ENCODE data around the gene SGTA. TPM values are rescaled to one million over a fixed set of nuclear protein-coding genes. Genes with fewer than 3 reads are reported as not detected.

SGTA gene
- polyA plus RNA-seq, 3 donors: 21.6 to 35.4 (median 22.0) TPM

- no peak overlapping the region for H3K4me2 ChIP-seq (replicated peaks; ENCODE audit: extremely low read depth, low read length, poor library complexity, severe bottlenecking)
- no peaks in the 10 kb centered on the region for H3K9me3 ChIP-seq (replicated peaks in 1 of 2; ENCODE audit: control insufficient read depth in 1 of 2, insufficient read depth in 1 of 2, low read length in 2 of 2)
- H3K4me3 Mint-ChIP-seq: no peak overlapping the region
- intact Hi-C loops (cut with micrococcal nuclease): loop anchor here in 1 of 2 donors (5.0 kb wide), 1 partner anchor 56 kb away; no protein-coding TSS in a partner anchor
- H3K4me1 Mint-ChIP-seq: peaks cover 9% of the 10 kb centered on the region
- peaks cover 2 to 19% of the 10 kb centered on the region in 2 donors for H3K36me3 Mint-ChIP-seq
- no peaks in the 10 kb centered on the region for H3K36me3 ChIP-seq (replicated peaks in 1 of 2; ENCODE audit: control insufficient read depth in 1 of 2, insufficient read depth in 2 of 2, low read length in 2 of 2)
- H3K4me3 ChIP-seq (replicated peaks in 1 of 3; ENCODE audit: low read depth in 2 of 3, low read length in 3 of 3): no peak overlapping the region
- H3K4me1 ChIP-seq (ENCODE audit: control insufficient read depth in 1 of 2, insufficient read depth in 2 of 2, low read length in 2 of 2): peaks cover 5 to 6% of the 10 kb centered on the region in 2 donors
- H3K27ac ChIP-seq (ENCODE audit: low read depth in 1 of 2, low read length in 2 of 2): no peak overlapping the region
- H3K27me3 Mint-ChIP-seq (ENCODE audit: low read depth in 3 of 3): peaks cover 0 to 2% (median 2%) of the 10 kb centered on the region in 3 donors
- 88% methylated on average over 9 of the region's 16 CpGs for WGBS (ENCODE audit: insufficient coverage)
- no peaks in the 10 kb centered on the region for H3K79me2 ChIP-seq (ENCODE audit: insufficient read depth, low read length)
- H3K27me3 ChIP-seq (ENCODE audit: control insufficient read depth in 2 of 2, insufficient read depth in 2 of 2, low read length in 2 of 2): no peaks in the 10 kb centered on the region
- H4K20me1 ChIP-seq (ENCODE audit: insufficient read depth, low read length): no peaks in the 10 kb centered on the region
- peak overlapping the region in 1 of 7 donors; percentile 40 for H3K27ac Mint-ChIP-seq
- no peak for TF ChIP-seq CTCF (IDR thresholded peaks at IDR 0.05)
- H3K9ac ChIP-seq (ENCODE audit: insufficient read depth, low read length, poor library complexity, severe bottlenecking): no peak overlapping the region
- DNase-seq: no peak
- peaks cover 0 to 7% (median 0%) of the 10 kb centered on the region in 7 donors for H3K9me3 Mint-ChIP-seq
- no peak overlapping the region for H2AFZ ChIP-seq (ENCODE audit: insufficient read depth, low read depth, low read length, poor library complexity, severe bottlenecking)
Measured at GRCh38 chr19:2816641-2817040, 33.6 kb upstream of the SGTA start.

- no peaks in the 10 kb centered on the region for H3K27me3 ChIP-seq (ENCODE audit: control insufficient read depth in 2 of 2, insufficient read depth in 2 of 2, low read length in 2 of 2)
- peaks cover 4 to 21% of the 10 kb centered on the region in 2 donors for H3K36me3 Mint-ChIP-seq
- no peaks in the 10 kb centered on the region for H3K79me2 ChIP-seq (ENCODE audit: insufficient read depth, low read length)
- DNase-seq: no peak
- H3K4me2 ChIP-seq (replicated peaks; ENCODE audit: extremely low read depth, low read length, poor library complexity, severe bottlenecking): no peak overlapping the region
- H3K4me1 Mint-ChIP-seq: peaks cover 8% of the 10 kb centered on the region
- H3K4me3 Mint-ChIP-seq: no peak overlapping the region
- peaks cover 0 to 7% (median 0%) of the 10 kb centered on the region in 7 donors for H3K9me3 Mint-ChIP-seq
- peak overlapping the region in 2 of 7 donors; percentile 30 for H3K27ac Mint-ChIP-seq
- TF ChIP-seq CTCF (IDR thresholded peaks at IDR 0.05): no peak
- H2AFZ ChIP-seq (ENCODE audit: insufficient read depth, low read depth, low read length, poor library complexity, severe bottlenecking): no peak overlapping the region
- H3K4me1 ChIP-seq (ENCODE audit: control insufficient read depth in 1 of 2, insufficient read depth in 2 of 2, low read length in 2 of 2): peaks cover 5 to 6% of the 10 kb centered on the region in 2 donors
- no peak overlapping the region for H3K9ac ChIP-seq (ENCODE audit: insufficient read depth, low read length, poor library complexity, severe bottlenecking)
- no peak overlapping the region for H3K27ac ChIP-seq (ENCODE audit: low read depth in 1 of 2, low read length in 2 of 2)
- peaks cover 0 to 2% of the 10 kb centered on the region in 2 donors for H3K36me3 ChIP-seq (replicated peaks in 1 of 2; ENCODE audit: control insufficient read depth in 1 of 2, insufficient read depth in 2 of 2, low read length in 2 of 2)
- peaks cover 0 to 2% (median under 1%) of the 10 kb centered on the region in 3 donors for H3K27me3 Mint-ChIP-seq (ENCODE audit: low read depth in 3 of 3)
- no peaks in the 10 kb centered on the region for H3K9me3 ChIP-seq (replicated peaks in 1 of 2; ENCODE audit: control insufficient read depth in 1 of 2, insufficient read depth in 1 of 2, low read length in 2 of 2)
- 88% methylated on average over 9 of the region's 15 CpGs for WGBS (ENCODE audit: insufficient coverage)
- intact Hi-C loops (cut with micrococcal nuclease): loop anchor here in 1 of 2 donors (5.0 kb wide), 1 partner anchor 56 kb away; no protein-coding TSS in a partner anchor
- no peak overlapping the region for H3K4me3 ChIP-seq (replicated peaks in 1 of 3; ENCODE audit: low read depth in 2 of 3, low read length in 3 of 3)
- no peaks in the 10 kb centered on the region for H4K20me1 ChIP-seq (ENCODE audit: insufficient read depth, low read length)
Measured at GRCh38 chr19:2815923-2816322, 32.9 kb upstream of the SGTA start.
